NT2/D1 (cell line): ENCODE results near the gene DARS2.

ENCODE experiments used
- YY1 ChIP-seq: IDR thresholded peaks from 2 replicates; pipeline ENCODE4 v1.6.1; 2011; ENCODE audit not compliant: insufficient read length, insufficient read depth
- ZNF274 ChIP-seq: IDR thresholded peaks from 2 replicates; pipeline ENCODE4 v1.6.1; 2011; ENCODE audit warnings: mild to moderate bottlenecking, low read depth, low read length

- TF ChIP-seq YY1 (no peak), ZNF274 (no peak)
Observed at GRCh38 chr1:173868266-173869020, 44.0 kb downstream of the DARS2 start, which contains the start of gene ZBTB37.
